SU-DHL-6 (cell line): ENCODE results near the gene PDE1C.

Experiments
- H2AFZ ChIP-seq: fragments of 200-600 bp; sonication (generic); 2 replicates; pipeline ENCODE4 v1.6.1; 2014; ENCODE audit warnings: low read depth, mild to moderate bottlenecking, moderate library complexity, mixed read lengths, antibody characterized with exemption, low read length; ENCODE audit not compliant: severe bottlenecking
- H3F3A ChIP-seq: fragments of 200-600 bp; shearing (Covaris generic); 2 replicates; pipeline ENCODE4 v1.6.0; 2016; ENCODE audit warnings: antibody characterized with exemption, mild to moderate bottlenecking; ENCODE audit not compliant: insufficient read depth
- H3K27ac ChIP-seq: fragments of 200-600 bp; sonication (generic); 2 replicates; pipeline ENCODE4 v1.5.1; 2016; ENCODE audit warnings: low read depth, mild to moderate bottlenecking, low read length, moderate library complexity, mixed read lengths
- H3K27me3 ChIP-seq: fragments of 200-600 bp; sonication (generic), shearing (Covaris generic); 2 replicates; pipeline ENCODE4 v1.6.0; 2014; ENCODE audit warnings: mild to moderate bottlenecking, low read length
- H3K36me3 ChIP-seq: fragments of 200-600 bp; sonication (generic); 2 replicates; pipeline ENCODE4 v1.6.1; 2014; ENCODE audit warnings: mild to moderate bottlenecking, low read length, mixed read lengths
- H3K4me2 ChIP-seq: fragments of 300-600, 200-600 bp; shearing (Covaris generic), sonication (generic); 2 replicates; pipeline ENCODE4 v1.6.0; 2014; ENCODE audit warnings: low read length, low read depth, mild to moderate bottlenecking; ENCODE audit not compliant: poor library complexity, severe bottlenecking
- H3K4me3 ChIP-seq: fragments of 200-600 bp; sonication (generic); 2 replicates; pipeline ENCODE4 v1.5.1; 2014; ENCODE audit warnings: antibody characterized with exemption, low read length, mild to moderate bottlenecking, mixed read lengths; ENCODE audit not compliant: insufficient read depth, poor library complexity, severe bottlenecking
- H3K79me2 ChIP-seq: fragments of 200-600 bp; sonication (generic); 2 replicates; pipeline ENCODE4 v1.6.1; 2014; ENCODE audit warnings: mild to moderate bottlenecking, low read length, moderate library complexity; ENCODE audit not compliant: insufficient read depth
- H3K9ac ChIP-seq: fragments of 200-600 bp; sonication (generic); 2 replicates; pipeline ENCODE4 v1.7.0; 2014; ENCODE audit warnings: mild to moderate bottlenecking, low read length
- H3K9me2 ChIP-seq: fragments of 200-600 bp; sonication (generic); replicated peaks from 2 replicates; pipeline ENCODE4 v1.6.1; 2014; ENCODE audit warnings: low read length; ENCODE audit not compliant: insufficient read depth
- H3K9me3 ChIP-seq: fragments of 200-600 bp; sonication (generic); 2 replicates; pipeline ENCODE4 v1.6.1; 2014; ENCODE audit warnings: low read length, mixed read lengths; ENCODE audit not compliant: insufficient read depth
- H4K20me1 ChIP-seq: fragments of 200-600 bp; sonication (generic); 2 replicates; pipeline ENCODE4 v1.6.1; 2014; ENCODE audit warnings: low read depth, mild to moderate bottlenecking, antibody characterized with exemption, low read length, moderate library complexity, mixed read lengths
- EZH2phosphoT487 ChIP-seq: fragments of 200-600 bp; sonication (generic), shearing (Covaris generic); conservative IDR thresholded peaks from 2 replicates; pipeline ENCODE4 v1.6.1; 2018; ENCODE audit warnings: mild to moderate bottlenecking, antibody characterized with exemption, low read length, moderate library complexity, mixed read lengths
- TF ChIP-seq, protein P1 (sequence below): fragments of 200-600 bp; sonication (generic); IDR thresholded peaks from one replicate; pipeline ENCODE4 v1.5.1; 2017; ENCODE audit warnings: antibody characterized with exemption, mild to moderate bottlenecking, low read length, moderate library complexity; ENCODE audit not compliant: insufficient read depth, poor library complexity, severe bottlenecking

PDE1C gene

DNA sequence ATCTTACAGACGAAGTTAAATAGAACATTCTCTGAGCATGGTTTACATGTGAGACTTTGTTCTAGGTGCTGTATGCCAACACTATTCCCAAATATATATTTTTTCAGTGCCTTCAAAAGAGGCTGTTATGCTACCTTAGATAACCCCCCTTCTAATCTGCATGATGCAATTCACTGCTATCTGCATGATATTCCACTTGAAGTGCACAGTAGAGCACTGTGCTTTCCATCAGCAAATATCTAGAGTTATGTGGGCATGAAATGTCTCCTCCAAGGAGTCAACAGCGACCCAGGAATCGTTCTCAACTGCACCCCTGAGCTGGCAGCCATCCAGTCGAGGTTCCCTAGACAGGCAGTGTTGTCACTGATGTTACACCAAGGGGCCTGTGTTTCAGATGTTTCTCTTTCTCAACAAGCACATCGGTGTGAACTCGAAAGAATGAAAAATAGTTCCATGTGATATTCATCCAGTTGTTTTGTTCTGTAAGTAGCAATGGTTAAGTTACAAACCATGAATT is 88.3 kb downstream of the PDE1C start:
- H2AFZ ChIP-seq, result no peak overlapping the region
- no peaks in the 10 kb centered on the region for H4K20me1 ChIP-seq
- no peak overlapping the region for H3K27ac ChIP-seq
- no peaks in the 10 kb centered on the region for H3F3A ChIP-seq
- no peak overlapping the region for H3K4me2 ChIP-seq
- H3K9me3 ChIP-seq, result no peaks in the 10 kb centered on the region
- no peak overlapping the region for H3K9ac ChIP-seq
- no peaks in the 10 kb centered on the region for H3K79me2 ChIP-seq
- no peaks in the 10 kb centered on the region for H3K27me3 ChIP-seq
- no peaks in the 10 kb centered on the region for H3K36me3 ChIP-seq
- H3K4me3 ChIP-seq, result no peak overlapping the region
- H3K9me2 ChIP-seq, result no peaks in the 10 kb centered on the region
- TF ChIP-seq, protein P1, sequence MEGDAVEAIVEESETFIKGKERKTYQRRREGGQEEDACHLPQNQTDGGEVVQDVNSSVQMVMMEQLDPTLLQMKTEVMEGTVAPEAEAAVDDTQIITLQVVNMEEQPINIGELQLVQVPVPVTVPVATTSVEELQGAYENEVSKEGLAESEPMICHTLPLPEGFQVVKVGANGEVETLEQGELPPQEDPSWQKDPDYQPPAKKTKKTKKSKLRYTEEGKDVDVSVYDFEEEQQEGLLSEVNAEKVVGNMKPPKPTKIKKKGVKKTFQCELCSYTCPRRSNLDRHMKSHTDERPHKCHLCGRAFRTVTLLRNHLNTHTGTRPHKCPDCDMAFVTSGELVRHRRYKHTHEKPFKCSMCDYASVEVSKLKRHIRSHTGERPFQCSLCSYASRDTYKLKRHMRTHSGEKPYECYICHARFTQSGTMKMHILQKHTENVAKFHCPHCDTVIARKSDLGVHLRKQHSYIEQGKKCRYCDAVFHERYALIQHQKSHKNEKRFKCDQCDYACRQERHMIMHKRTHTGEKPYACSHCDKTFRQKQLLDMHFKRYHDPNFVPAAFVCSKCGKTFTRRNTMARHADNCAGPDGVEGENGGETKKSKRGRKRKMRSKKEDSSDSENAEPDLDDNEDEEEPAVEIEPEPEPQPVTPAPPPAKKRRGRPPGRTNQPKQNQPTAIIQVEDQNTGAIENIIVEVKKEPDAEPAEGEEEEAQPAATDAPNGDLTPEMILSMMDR, result no peak
- no peak for TF ChIP-seq EZH2phosphoT487

DNA sequence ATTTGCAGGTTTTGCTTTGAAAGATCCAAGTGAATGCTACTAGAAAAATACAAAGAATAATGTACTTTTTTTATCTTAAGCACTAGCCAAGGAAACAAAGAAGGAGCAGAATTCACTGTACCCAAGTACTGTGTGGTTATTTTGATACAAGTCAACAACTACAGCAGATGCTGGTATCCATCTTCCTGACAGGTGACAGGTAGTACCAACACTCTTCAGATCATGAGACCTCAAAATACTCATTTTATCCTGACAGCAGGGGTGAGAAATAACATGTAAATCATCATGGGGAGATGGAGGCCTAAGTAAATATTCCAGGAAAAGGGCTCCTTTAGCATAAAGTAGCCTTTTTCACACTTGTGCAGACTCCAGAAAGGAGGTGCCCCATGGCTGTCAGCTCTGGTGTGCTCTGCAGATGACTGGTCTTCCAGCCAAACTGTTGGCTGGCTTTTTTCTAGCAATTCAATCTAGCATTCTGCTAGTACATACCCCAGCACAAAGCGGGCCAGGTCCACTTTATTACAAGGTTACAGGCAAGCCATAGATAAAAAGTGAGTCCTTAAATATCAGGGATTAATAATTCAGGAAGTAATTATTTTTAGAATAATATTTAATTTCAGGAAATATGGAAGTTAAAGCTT is 90.4 kb downstream of the PDE1C start:
- Histone ChIP-seq H3K27me3 (no peaks in the 10 kb centered on the region), H3K9me2 (no peaks in the 10 kb centered on the region), H3F3A (no peaks in the 10 kb centered on the region), H4K20me1 (no peaks in the 10 kb centered on the region), H3K4me3 (no peak overlapping the region), H3K4me2 (no peak overlapping the region), H2AFZ (no peak overlapping the region), H3K79me2 (no peaks in the 10 kb centered on the region), H3K9ac (no peak overlapping the region), H3K9me3 (0 out of 2 replicates have a peak, but pooled peaks cover 6% of the 10 kb centered on the region), H3K36me3 (no peaks in the 10 kb centered on the region), H3K27ac (no peak overlapping the region)
- TF ChIP-seq, protein P1, result no peak
- TF ChIP-seq EZH2phosphoT487, result no peak

DNA sequence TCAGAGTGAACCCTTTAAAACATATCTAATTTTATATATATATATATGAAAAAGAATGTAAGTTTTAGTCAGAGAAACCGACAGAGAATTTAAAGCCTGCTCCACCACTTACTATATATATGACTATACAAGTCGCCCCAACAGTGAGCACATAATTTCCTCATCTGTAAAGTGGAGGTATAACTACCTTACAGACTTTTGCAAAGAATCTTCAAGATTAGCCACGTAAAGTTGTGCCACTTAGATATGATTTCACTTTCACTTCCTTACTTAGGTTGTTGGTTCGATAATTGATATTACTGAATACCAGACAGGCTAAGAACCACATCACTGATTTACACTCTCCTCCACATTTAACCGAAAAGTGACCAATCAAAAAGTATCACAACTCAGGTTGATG is 94.7 kb downstream of the PDE1C start:
- Histone ChIP-seq H3K27me3 (no peaks in the 10 kb centered on the region), H3K27ac (no peak overlapping the region), H3K4me2 (no peak overlapping the region), H3K79me2 (no peaks in the 10 kb centered on the region), H3K9ac (no peak overlapping the region), H3K9me2 (no peaks in the 10 kb centered on the region), H3K4me3 (no peak overlapping the region), H2AFZ (no peak overlapping the region), H3K9me3 (0 out of 2 replicates have a peak, but pooled peaks cover 6% of the 10 kb centered on the region), H3K36me3 (no peaks in the 10 kb centered on the region), H3F3A (no peaks in the 10 kb centered on the region), H4K20me1 (no peaks in the 10 kb centered on the region)
- TF ChIP-seq EZH2phosphoT487, result no peak
- TF ChIP-seq, protein P1, result no peak
